ENCODE results near the gene RYR1.
"Not testable (repeated sequence)": the region's sequence is repeated elsewhere in the genome, so short reads cannot be mapped to it uniquely, and the experiment has no call there.

The RYR1 gene

GRCh38 chr19:38490861-38491260, 57.4 kb downstream of the RYR1 start:
- no peak for DNase-seq (ENCODE audit: low spot score)

DNA sequence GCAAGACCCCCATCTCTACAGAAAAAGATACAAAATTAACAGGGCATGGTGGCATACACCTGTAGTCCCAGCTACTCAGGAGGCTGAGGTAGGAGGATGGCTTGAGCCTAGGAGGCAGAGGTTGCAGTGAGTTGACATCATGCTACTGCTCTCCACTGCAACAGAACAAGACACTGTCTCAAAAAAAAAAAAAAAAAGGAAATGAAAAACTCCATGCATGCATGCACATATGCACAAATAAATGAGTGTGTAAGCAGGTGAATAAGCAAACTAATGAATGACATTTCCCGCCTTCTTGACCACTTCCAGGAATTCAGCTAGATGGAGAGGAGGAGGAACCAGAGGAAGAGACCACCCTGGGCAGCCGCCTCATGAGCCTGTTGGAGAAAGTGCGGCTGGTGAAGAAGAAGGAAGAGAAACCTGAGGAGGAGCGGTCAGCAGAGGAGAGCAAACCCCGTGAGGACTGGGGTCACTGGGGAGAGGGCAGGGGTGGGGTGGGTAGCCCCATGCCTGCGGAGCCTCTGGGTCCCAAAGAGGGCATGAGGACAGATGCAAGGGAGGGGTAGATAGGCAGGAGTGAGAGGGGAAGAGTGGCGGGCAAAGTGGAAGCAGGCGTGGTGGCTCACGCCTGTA, 58.8 kb downstream of the RYR1 start:
- DNase-seq (ENCODE audit: low spot score) = no peak

DNA sequence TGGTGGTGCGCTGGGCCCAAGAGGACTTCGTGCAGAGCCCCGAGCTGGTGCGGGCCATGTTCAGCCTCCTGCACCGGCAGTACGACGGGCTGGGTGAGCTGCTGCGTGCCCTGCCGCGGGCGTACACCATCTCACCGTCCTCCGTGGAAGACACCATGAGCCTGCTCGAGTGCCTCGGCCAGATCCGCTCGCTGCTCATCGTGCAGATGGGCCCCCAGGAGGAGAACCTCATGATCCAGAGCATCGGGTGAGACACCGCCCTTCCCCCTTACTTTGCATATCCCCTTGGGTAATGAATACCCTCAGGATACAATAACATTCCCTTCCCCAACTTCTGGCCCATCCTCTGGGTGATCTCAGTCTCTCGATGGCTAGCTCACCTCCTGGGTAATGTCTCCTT, 60.9 kb downstream of the RYR1 start:
- no peak for DNase-seq (ENCODE audit: low spot score)

GRCh38 chr19:38495375-38495774, 61.9 kb downstream of the RYR1 start:
- DNase-seq (ENCODE audit: low spot score) = not testable (repeated sequence)

DNA sequence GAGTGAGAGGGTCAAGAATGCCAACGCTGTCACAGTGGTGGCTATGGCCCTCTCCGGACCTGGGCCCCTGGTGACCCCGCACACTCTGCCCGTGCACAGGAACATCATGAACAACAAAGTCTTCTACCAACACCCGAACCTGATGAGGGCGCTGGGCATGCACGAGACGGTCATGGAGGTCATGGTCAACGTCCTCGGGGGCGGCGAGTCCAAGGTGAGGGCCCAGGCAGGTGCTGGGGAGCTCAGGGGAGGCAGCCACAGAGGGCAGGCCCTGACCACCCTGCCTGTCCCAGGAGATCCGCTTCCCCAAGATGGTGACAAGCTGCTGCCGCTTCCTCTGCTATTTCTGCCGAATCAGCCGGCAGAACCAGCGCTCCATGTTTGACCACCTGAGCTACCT, 62.6 kb downstream of the RYR1 start:
- no peak for DNase-seq (ENCODE audit: low spot score)

DNA sequence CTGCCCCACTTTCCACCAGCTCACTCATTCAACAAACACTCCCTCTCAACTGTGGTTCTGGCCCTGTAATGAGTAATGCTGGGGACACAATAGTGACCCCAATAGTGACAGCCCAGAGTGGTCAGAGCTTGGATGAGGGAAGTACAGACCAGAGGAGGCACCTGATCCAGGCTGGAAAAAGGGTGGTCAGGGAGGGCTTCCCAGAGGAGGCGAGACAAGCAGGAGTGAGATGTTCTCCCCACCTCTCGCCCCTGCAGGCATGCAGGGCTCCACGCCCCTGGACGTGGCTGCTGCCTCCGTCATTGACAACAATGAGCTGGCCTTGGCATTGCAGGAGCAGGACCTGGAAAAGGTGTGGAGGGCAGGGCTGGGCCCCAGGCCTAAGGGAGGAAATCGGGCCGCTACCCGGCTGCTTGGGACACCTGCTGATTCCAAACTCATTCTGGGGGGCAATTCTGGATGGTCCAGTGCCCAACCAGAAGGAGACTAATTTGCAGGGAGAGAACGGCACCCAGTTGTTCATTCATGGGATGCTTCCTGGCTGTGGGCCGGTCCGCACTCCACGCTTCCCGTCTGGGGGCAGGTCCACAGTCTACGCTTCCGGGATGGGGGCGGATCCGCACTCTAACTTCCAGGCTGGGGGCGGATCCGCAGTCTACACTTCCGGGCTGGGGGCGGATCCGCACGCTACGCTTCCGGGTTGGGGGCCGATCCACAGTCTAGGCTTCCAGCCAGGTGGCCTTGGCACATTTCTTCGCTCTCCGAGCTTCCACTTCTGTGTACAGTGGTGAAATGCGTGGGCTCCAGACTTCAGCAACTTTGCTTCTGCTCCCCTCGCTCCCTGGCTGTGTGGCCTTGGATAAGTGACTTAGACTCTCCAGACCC, 63.4 kb downstream of the RYR1 start:
- DNase-seq (ENCODE audit: low spot score) = no peak

DNA sequence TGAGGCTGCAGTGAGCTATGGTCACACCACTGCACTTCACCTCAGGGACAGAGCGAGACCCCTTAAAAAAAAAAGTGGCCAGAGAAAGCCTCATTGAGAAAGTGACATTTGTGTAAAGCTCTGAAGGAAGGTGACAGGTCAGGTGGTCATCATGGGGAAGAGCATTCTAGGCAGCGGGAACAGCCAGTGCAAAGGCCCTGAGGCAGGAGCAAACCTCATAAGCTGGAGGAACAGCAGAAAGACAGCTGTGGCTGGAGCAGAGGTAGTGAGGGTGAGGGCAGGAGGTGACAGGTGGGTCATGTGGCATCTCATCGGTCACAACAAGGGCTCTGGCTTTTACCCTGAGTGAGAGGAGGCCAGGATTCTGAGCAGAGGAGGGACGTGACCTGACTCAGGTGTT, 64.4 kb downstream of the RYR1 start:
- no peak for DNase-seq (ENCODE audit: low spot score)

DNA sequence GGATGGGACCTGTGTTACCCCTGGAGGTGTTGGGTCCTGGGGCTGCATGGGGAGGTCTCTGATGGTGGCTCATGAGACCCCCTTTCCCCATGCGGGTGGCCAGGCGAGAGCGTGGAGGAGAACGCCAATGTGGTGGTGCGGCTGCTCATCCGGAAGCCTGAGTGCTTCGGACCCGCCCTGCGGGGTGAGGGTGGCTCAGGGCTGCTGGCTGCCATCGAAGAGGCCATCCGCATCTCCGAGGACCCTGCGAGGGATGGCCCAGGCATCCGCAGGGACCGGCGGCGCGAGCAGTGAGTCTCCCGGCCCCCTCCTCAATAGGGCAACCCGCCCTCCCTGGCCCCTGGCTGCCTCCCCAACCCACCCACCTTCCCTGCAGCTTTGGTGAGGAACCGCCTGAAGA, 66.0 kb downstream of the RYR1 start:
- DNase-seq (ENCODE audit: low spot score) = no peak

DNA sequence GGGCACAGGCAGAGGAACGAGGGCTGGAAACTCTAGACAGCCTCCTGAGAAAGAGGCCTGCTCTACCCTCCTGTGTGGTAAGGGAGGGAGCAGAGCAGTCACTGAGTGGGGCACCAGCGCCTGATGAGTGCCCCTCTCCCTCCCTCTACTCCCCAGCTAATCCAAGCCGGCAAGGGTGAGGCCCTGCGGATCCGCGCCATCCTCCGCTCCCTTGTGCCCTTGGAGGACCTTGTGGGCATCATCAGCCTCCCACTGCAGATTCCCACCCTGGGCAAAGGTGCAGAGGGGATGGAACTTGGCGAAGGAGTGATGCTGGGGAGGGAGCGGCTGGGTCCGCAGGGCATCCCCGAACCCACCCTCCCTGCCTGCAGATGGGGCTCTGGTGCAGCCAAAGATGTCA, 67.0 kb downstream of the RYR1 start:
- DNase-seq (ENCODE audit: low spot score) = no peak

DNA sequence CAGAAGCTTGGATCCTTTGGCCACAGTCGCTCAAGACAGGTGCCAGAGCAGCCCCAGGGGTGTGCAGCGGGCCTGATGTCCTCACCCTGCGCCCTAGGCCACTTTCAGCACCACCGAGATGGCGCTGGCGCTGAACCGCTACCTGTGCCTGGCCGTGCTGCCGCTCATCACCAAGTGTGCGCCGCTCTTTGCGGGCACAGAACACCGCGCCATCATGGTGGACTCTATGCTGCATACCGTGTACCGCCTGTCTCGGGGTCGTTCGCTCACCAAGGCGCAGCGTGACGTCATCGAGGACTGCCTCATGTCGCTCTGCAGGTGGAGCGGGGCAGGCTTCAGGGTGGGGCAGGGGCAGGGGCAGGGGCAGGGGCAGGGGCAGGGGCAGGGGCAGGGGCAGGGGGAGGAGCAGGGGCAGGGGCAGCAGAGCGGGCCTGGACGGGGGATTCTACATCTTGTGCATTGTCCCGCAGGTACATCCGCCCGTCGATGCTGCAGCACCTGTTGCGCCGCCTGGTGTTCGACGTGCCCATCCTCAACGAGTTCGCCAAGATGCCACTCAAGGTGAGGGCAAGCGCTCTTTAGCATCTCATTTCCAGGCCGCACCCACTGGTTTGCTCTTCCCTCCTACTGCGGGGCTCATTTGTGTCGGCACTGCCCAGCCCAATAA, 69.1 kb downstream of the RYR1 start:
- no peak for DNase-seq (ENCODE audit: low spot score)

DNA sequence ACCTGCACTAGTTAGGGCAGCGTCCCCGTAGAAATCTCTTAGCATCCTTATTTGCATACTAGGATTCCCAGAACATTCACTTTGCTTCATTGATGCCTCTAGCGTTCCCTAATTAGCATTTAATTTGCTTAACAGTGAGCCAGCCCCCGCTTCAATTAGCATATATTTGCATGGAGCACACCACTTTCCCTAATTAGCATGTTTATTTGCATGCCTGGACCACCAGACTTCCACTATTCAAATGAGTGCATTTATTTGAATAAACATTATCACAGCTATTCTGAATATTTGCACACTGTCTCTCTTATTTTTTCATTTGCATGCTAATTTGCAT, 69.6 kb downstream of the RYR1 start:
- DNase-seq (ENCODE audit: low spot score) = no peak

DNA sequence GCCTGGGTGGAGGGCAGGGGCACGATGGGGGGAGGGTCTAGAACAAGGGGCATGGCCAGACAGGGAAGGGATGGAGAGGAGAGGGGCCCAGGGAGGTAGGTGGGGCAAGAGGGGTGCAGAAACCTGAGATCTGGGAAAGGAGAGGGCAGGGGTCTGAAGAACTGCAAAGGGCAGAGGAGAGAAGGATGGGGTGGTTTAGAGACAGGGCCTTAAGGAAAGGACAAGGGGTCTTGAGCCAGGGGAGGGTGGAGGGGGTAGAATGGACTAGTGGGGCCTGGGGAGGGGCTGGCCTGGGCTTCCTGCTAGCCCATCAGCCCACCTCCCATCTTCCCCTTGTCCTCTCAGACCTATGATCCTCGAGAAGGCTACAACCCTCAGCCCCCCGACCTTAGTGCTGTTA, 72.5 kb downstream of the RYR1 start:
- no peak for DNase-seq (ENCODE audit: low spot score)

GRCh38 chr19:38506375-38506722, 72.9 kb downstream of the RYR1 start:
- DNase-seq (ENCODE audit: low spot score) = no peak

DNA sequence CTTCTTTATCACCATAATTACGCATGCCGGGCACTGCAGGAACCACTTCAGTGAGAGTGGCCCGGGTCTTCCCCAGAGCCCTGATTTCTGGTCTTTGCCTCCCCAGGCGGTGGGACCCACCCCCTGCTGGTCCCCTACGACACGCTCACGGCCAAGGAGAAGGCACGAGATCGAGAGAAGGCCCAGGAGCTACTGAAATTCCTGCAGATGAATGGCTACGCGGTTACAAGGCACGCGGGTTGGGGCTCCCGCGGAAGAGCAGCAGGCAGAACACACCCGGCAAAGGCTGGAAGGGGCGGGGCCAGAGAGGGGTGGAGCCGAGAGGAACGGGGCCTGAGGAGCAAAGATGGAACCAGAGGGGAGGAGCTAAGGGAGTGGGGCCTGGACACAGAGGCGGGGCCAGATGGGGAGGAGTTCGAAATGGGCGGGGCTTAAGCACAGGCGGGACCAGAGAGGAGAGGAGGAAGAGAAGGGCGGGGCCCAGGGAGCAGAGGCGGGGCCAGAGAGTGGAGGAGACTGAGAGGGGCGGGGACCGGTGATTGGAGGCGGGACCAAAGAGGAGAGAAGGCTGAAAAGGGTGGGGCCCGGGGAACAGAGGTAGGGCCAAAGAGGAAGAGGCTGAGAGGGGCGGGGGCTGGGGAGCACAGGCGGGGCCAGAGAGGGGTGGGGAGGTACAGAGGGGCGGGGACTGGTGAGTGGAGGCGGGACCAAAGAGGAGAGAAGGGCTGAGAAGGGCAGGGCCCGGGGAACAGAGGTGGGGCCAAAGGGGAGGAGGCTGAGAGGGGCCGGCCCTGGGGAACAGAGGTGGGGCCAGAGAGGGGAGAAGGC, 73.4 kb downstream of the RYR1 start:
- peak; percentile 42 for DNase-seq (ENCODE audit: low spot score)

DNA sequence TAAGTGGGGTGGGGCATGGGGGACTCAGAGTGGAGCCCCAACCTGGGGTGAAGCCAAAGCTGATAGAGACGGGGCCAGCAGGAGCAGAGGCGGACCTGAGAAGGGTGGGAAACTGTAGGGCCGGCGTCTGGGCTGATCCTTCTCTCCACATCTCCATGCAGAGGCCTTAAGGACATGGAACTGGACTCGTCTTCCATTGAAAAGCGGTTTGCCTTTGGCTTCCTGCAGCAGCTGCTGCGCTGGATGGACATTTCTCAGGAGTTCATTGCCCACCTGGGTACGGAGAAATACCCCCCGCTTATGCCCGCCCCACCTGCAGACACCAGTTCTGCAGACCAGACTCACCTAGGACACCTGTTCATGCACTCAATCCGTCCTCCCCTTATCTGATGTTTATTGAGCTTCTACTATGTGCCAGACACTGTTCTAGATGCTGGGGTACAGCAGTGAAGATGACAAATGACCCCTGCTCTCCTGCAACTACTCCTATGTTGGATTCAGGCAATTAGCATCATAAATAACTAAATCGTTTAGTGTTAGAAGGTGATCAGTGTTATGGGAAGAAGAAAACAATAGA, 74.1 kb downstream of the RYR1 start:
- no peak for DNase-seq (ENCODE audit: low spot score)

GRCh38 chr19:38508507-38508906, 75.0 kb downstream of the RYR1 start:
- no peak for DNase-seq (ENCODE audit: low spot score)

GRCh38 chr19:38509027-38509426, 75.5 kb downstream of the RYR1 start:
- DNase-seq (ENCODE audit: low spot score) = no peak

DNA sequence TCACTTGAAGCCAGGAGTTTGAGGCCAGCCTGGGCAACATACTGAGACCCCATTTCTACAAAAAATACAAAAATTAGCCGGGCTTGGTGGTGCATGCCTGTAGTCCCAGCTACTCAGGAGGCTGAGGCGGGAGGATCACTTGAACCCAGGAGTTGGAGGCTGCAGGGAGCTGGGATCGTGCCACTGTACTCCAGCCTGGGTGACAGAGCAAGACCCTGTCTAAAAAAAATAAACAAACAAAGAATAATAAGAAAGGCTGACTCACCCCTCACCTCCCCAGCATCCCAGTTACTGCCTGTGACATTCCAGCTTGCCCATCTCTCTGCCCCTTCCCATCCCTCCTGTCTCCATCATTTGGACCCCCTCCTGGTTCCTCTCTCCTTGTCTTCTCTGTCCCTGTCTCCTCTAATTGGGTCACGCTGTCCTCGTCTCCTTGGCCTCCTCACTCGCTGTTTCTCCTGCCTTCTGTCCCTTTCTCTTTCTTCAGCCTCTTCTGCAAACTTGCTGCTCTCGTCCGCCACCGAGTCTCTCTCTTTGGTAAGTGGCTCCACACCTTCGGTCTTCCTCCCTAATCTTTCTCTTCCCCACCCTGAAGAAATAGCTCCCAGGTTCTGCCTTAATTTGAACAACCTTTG, 77.7 kb downstream of the RYR1 start:
- DNase-seq (ENCODE audit: low spot score) = no peak

GRCh38 chr19:38512277-38512676, 78.8 kb downstream of the RYR1 start:
- DNase-seq (ENCODE audit: low spot score) = no peak

- not testable (repeated sequence) for DNase-seq (ENCODE audit: low spot score)
These were observed 79.7 kb downstream of the RYR1 start for GRCh38 chr19:38513156-38513555.

DNA sequence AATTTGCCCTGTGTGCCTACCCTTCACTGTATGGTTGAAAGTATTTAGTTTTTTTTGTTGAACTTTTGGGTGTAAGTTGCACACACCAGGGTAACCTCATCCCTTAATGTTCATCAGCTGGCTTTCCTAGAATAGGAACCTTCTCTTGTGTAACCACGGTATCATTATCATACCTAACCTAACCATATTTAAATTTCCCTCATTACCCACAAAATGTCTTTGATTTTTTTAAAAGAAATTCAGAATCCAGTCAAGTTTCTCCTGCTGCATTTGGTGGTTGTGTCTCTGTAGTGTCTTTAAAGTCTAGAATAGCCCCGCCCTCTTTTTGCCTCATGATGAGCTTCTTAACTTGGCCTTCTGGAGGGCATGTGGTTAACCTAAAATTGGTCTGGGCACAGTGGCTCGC, 80.3 kb downstream of the RYR1 start:
- no peak for DNase-seq (ENCODE audit: low spot score)

All from RKO (cell line).